Stimulated activated CD8-positive, alpha-beta memory T cell treated with anti-CD3 and anti-CD28 coated beads, Interleukin-15, amount 100 ng/mL, for 24 hours (primary cell): ENCODE measurements around the gene CCDC85C.

Experiments used
- DNase-seq: peaks from one replicate; pipeline ENCODE4 v3.0.0-alpha.2; 2020; ENCODE audit warnings: low read depth

Gene CCDC85C

GRCh38 chr14:99522025-99522401 lies 82.0 kb downstream of the CCDC85C start:
- DNase-seq = no peak

GRCh38 chr14:99521176-99522024 lies 82.6 kb downstream of the CCDC85C start:
- DNase-seq = no peak

DNA sequence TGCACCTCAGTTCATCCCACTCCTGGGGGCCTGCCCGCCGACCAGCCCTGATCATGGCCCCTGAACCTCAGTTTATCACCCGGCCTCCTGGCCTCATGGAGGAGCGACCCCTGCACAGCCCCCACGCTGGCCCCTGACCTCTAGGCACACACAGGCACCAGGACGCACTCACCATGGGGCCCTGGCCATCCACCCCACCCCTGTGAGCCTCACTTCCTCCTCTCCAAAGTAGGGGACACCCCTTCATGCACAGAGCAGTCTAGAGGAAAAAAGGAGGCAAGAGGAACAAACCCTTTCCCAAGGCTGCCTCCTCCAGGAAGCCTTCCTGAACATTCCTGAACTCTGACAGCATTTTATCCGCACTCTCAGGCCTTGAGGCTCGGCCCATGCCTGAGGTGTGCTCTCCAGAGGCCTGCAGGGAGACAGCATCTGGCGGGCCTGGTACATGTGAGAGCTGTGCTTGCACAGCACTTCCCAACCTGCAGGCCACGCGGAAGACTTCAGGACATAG lies 83.4 kb downstream of the CCDC85C start:
- DNase-seq = no peak

DNA sequence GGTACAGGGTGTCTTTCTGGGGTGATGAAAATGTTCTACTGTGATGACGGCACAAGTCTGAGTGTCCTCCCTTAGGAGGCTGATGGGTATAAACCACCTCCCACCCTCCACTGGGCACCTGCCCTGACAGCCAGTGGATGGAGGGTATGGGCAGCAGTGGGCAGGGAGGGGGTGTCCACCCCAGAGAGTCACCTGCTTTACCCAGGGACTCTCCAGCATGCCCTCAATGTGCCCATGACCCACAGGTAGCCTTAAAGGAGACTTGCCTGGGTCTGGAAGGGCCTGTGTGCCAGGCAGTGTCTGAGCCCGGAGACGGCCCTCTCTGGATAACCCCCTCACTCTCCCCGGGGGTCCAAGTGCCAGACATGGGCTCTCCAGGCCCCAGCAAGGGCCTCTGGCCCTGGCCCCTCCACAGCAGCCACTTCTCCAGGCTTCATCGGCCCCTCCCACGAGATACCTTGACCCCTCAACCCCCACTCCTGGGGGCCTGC lies 84.0 kb downstream of the CCDC85C start:
- no peak for DNase-seq

DNA sequence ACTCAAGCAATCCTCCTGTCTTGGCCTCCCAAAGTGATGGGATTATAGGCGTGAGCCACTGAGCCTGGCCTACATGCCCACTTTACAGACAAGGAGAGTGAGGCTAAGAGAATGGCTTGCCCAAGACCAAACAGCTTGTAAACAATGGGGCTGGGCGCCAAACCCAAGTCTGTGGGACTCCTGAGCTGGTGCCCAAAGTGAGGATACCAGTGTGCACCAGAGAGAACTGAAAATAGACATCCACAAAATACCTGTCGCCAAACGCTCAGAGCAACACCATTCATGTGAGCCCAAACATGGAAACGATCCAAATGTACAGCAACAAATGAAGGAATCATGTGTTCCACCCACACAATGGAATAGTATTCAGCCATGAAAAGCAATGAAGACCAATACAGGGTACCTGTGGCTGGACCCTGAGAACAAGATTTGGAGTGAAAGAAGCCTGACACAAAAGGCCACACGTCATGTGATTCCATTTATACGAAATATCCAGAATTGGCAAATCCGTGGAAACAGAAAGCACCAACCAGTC lies 84.6 kb downstream of the CCDC85C start:
- DNase-seq = no peak

GRCh38 chr14:99518441-99519346 lies 85.3 kb downstream of the CCDC85C start:
- peak; percentile 78 for DNase-seq

DNA sequence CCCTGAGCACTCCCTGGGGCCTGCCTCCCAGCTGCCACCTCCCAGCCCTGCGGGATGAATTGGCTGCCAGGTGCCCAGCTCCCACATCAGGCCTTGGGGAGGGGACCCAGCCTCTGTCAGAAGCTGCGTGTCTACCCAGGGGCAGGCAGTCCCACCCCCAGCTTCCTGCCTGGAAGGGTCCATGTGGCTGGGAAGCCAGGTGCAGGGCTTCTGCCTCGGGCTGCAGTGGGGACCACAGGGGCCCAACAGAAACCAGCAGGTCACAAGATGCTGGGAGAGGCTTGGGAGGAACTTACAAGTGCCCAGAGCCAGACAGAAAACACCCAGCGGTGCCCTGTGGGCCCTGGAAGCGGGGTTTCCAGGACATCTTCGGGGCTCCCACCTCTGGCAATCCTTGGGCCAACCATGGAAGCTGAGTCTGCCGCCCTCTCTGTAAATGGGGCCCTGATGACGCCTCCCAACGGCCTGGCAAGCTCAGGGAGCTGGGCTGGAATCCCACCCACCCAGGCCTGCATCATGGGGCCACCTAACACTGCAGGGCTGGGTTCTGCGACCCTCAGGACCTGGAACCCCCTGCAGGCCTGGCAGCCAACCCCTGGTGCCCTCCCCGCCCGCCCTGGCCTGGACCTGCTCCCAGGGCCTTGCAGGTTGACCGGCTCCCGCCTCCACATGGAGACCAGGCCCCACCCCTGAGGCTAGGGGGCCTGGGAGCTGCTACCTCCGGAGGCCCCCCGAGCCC lies 86.2 kb downstream of the CCDC85C start:
- DNase-seq = no peak

- DNase-seq = no peak
These were observed 87.0 kb downstream of the CCDC85C start for GRCh38 chr14:99516871-99517642.

GRCh38 chr14:99516156-99516870 lies 87.7 kb downstream of the CCDC85C start:
- no peak for DNase-seq

DNA sequence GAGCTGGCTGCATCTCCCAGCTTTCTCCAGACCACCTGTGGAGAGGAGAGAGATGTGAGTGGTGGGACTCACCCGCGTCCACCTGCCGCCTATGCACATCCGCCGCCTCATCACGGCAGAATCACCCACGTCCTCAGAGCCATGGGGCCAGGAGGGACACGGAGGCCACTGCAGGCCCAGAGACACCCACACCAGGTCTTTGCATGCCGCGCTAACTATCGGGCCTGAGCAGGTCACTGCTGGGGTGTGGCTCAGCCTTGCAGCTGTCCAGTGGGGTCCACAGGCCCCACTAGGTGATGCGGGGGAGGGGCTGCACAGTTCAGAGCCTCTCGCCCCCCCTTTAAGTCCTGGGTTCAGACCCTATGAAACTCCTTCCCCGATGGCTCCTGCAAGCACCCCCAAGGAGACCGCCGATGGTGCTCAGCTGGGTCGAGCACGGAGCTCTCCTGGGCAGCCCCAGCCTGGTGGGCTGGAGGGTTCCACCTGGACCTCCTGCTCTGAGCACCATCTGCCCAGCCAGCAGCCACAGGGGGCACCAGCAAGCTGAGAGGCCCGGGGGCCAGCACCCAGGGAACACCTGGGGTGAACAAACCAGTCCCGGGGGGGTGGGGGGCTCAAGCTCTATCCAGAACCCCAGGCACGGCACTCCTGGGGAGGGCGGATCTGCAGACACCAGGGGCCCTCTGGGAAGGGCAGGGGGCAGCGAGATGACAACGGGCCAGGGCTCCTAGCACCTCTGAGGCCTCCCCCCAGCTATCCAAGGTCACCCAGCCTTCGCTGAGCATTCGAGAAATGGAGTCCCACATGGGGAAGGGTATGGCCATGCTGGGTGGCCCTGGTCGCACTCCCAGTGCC lies 88.5 kb downstream of the CCDC85C start:
- no peak for DNase-seq

DNA sequence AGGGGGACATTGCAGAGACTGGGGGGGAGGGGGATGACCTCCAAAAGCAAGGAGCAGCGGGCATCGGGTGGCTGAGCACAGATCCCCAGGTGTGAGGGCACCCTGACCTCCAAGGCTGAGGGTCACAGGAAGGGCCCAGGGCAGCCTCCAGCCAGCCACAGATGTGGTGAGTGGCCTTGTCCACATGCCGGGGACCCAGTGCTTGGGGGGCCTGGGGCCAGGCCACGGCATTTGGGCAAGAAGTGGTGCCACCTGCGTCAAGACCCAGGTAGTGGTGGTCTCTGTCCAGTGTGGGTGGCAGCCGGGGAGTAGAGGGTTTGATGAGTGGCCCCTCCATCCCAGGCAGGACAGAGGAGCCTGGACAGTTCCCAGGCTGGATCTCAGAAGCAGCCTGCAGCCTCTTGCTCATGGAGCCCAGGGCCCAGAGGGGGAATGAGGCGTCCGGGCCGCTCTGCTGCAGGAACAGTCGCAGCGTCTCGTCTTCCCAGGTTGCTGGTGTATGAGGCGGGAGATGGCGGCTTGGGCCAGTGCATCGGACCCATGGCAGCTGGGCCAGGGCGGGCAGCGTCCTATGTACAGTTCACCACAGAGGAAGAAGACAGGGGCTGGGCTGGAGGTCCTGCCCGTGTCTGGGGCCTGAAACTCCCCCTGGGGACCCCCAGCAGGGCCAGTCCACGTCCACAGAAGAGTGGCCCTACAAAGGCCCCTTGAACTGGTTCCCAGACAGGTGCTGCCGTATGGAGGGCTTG lies 89.3 kb downstream of the CCDC85C start:
- DNase-seq = no peak

- no peak for DNase-seq
These were observed 90.0 kb downstream of the CCDC85C start for GRCh38 chr14:99513946-99514551.

DNA sequence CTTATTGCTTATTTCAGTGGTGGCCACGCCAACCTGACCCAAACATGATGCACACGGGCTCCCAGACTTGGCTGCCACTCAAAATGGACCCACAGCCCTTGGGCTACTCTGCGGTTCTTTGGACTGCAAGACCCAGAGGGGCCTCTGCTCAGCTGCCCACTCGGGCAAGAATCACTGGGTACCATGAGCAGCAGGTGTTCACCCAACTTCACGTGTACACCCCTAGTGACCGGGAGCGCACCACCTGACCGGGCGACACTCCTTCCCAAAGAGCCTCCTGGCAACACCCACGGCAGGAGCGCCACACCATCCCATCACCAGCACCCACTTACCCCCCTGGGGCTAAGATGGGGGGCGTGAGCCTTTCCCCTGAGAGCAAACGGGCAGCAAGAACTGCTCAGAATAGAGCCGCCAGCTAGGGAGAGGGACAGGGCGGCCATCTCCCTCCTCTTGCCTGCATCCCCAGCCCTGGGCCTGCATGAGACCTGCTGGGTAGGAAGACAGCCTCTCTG lies 90.8 kb downstream of the CCDC85C start:
- DNase-seq = no peak

GRCh38 chr14:99512571-99513182 lies 91.3 kb downstream of the CCDC85C start:
- DNase-seq = no peak

- no peak for DNase-seq
These were observed 91.9 kb downstream of the CCDC85C start for GRCh38 chr14:99512110-99512449.

GRCh38 chr14:99511421-99512109 lies 92.4 kb downstream of the CCDC85C start:
- no peak for DNase-seq

GRCh38 chr14:99510556-99511139 lies 93.4 kb downstream of the CCDC85C start:
- DNase-seq = no peak
